Lower leg skin (tissue), 4 donors: Measurements from ENCODE around the gene R3HDM2. TPM values are rescaled to one million over a fixed set of nuclear protein-coding genes. Genes with fewer than 3 reads are reported as not detected.

Experiments
- DNase-seq, 2 donors: peaks; one replicate each; pipeline ENCODE4 v3.0.0-alpha.2; 2019; ENCODE audit warnings: low spot score in 2 of 2
- H3K4me3 ChIP-seq: fragments of 200-600 bp; sonication (generic); 2 replicates; pipeline ENCODE4 v1.5.1; 2017; ENCODE audit warnings: mild to moderate bottlenecking, low read depth; ENCODE audit not compliant: poor library complexity, severe bottlenecking
- CTCF ChIP-seq, 3 donors: fragments of 450-650 bp; IDR thresholded peaks; one replicate each; pipeline ENCODE4 v1.5.1; 2016; ENCODE audit warnings: antibody characterized with exemption in 3 of 3, mild to moderate bottlenecking in 3 of 3, moderate library complexity in 2 of 3
- POLR2A ChIP-seq, 2 donors: fragments of 450-650 bp; IDR thresholded peaks; one replicate each; pipeline ENCODE4 v1.6.1; 2016 to 2017; ENCODE audit warnings: antibody characterized with exemption in 2 of 2, mild to moderate bottlenecking in 1 of 2, moderate library complexity in 1 of 2
- WGBS, 2 donors: methylation state at CpG; one replicate each; pipeline ENCODE4 v1.1.5; 2018; 5-methylcytosine and 5-hydroxymethylcytosine counted together
- intact Hi-C: fragments of 100-400 bp; cut with DNase I; formaldehyde crosslinking; loops from one replicate; pipeline ENCODE4 v1.15.0; 2023; ENCODE audit warnings: low total_unique reads
- total RNA-seq, 4 donors: library from RNA; depleted of rRNA; stranded (reverse); fragments of >200 nt; gene quantifications; one replicate each; pipeline ENCODE4 v1.1.0, GENCODE V29; 2016

R3HDM2 gene
- total RNA-seq, 4 donors from 2014 or later: 37.2 to 64.6 (median 54.3) TPM

- no peak overlapping the region for H3K4me3 ChIP-seq
- intact Hi-C loops: no loop called here
- no peak for TF ChIP-seq CTCF (IDR thresholded peaks at IDR 0.05)
- no peak for DNase-seq
Observed at GRCh38 chr12:57355734-57356133, 75.1 kb downstream of the R3HDM2 start.

GRCh38 chr12:57352166-57352565 lies 78.7 kb downstream of the R3HDM2 start:
- TF ChIP-seq CTCF (IDR thresholded peaks at IDR 0.05): no peak
- no peak for TF ChIP-seq POLR2A (IDR thresholded peaks at IDR 0.05)
- DNase-seq: no peak
- H3K4me3 ChIP-seq: no peak overlapping the region
- 89 to 91% methylated on average over 3 of the region's 3 CpGs for WGBS, 2 donors
- intact Hi-C loops: no loop called here

GRCh38 chr12:57347284-57347683 lies 83.6 kb downstream of the R3HDM2 start:
- intact Hi-C loops: no loop called here
- no peak for DNase-seq
- no peak for TF ChIP-seq CTCF (IDR thresholded peaks at IDR 0.05)
- no peak for TF ChIP-seq POLR2A (IDR thresholded peaks at IDR 0.05)
- no peak overlapping the region for H3K4me3 ChIP-seq

GRCh38 chr12:57343703-57344378 lies 87.0 kb downstream of the R3HDM2 start:
- no peak overlapping the region for H3K4me3 ChIP-seq
- intact Hi-C loops: no loop called here
- TF ChIP-seq POLR2A (IDR thresholded peaks at IDR 0.05): no peak
- no peak for TF ChIP-seq CTCF (IDR thresholded peaks at IDR 0.05)
- 89% methylated on average over 7 of the region's 7 CpGs for WGBS, 2 donors
- no peak for DNase-seq

GRCh38 chr12:57342207-57342691 lies 88.6 kb downstream of the R3HDM2 start:
- WGBS, 2 donors: 57 to 66% methylated on average over 7 of the region's 7 CpGs
- no peak for TF ChIP-seq CTCF (IDR thresholded peaks at IDR 0.05)
- TF ChIP-seq POLR2A (IDR thresholded peaks at IDR 0.05): no peak
- intact Hi-C loops: no loop called here
- no peak for DNase-seq
- H3K4me3 ChIP-seq: no peak overlapping the region
